Epithelial cell of proximal tubule (primary cell): ENCODE results near the gene FAM171A1. TPM values are rescaled to one million over a fixed set of nuclear protein-coding genes. Genes with fewer than 3 reads are reported as not detected.

Experiments
- DNase-seq: peaks from one replicate; pipeline ENCODE4 v3.0.0-alpha.2; 2011; ENCODE audit warnings: low read depth
- H3K4me3 ChIP-seq: 2 replicates; pipeline ENCODE4 v1.5.1; 2011; ENCODE audit warnings: low read depth, mild to moderate bottlenecking, low read length
- total RNA-seq: library from RNA; depleted of rRNA; stranded (reverse); fragments of >200 nt; gene quantifications from 2 replicates; pipeline ENCODE4 v1.2.3, GENCODE V29; 2015
- TF ChIP-seq, protein P1 (sequence below): conservative IDR thresholded peaks from 2 replicates; pipeline ENCODE4 v1.5.1; 2012; ENCODE audit warnings: low read depth, mild to moderate bottlenecking, low read length

FAM171A1 gene
- total RNA-seq, 1 donor from 2014 or later: 20.2 TPM

DNA sequence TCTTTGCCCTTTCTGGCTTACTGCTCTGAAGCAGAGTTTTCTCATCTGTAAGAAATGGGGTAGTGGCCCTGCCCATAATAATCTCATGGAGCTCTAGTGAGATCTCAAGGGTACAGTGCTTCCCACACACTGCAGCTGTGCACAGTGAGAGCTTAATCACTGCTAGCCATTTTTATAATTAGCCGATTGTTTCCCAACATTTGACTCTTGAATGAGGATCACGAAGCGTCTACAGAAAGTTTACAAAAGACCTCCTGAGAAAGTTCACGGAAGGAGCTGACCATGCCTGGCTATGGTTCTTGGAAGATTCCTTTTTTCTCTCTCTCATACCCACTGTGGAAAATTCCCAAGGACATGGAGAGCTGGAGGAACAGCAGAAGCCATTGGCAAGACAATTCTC is 70.4 kb downstream of the FAM171A1 start:
- DNase-seq: no peak
- H3K4me3 ChIP-seq: no peak overlapping the region
- TF ChIP-seq, protein P1, sequence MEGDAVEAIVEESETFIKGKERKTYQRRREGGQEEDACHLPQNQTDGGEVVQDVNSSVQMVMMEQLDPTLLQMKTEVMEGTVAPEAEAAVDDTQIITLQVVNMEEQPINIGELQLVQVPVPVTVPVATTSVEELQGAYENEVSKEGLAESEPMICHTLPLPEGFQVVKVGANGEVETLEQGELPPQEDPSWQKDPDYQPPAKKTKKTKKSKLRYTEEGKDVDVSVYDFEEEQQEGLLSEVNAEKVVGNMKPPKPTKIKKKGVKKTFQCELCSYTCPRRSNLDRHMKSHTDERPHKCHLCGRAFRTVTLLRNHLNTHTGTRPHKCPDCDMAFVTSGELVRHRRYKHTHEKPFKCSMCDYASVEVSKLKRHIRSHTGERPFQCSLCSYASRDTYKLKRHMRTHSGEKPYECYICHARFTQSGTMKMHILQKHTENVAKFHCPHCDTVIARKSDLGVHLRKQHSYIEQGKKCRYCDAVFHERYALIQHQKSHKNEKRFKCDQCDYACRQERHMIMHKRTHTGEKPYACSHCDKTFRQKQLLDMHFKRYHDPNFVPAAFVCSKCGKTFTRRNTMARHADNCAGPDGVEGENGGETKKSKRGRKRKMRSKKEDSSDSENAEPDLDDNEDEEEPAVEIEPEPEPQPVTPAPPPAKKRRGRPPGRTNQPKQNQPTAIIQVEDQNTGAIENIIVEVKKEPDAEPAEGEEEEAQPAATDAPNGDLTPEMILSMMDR: no peak

GRCh38 chr10:15300145-15300544 is 70.9 kb downstream of the FAM171A1 start:
- TF ChIP-seq, protein P1: no peak
- no peak overlapping the region for H3K4me3 ChIP-seq
- no peak for DNase-seq

GRCh38 chr10:15296701-15297100 is 74.4 kb downstream of the FAM171A1 start:
- no peak for DNase-seq
- TF ChIP-seq, protein P1: no peak

DNA sequence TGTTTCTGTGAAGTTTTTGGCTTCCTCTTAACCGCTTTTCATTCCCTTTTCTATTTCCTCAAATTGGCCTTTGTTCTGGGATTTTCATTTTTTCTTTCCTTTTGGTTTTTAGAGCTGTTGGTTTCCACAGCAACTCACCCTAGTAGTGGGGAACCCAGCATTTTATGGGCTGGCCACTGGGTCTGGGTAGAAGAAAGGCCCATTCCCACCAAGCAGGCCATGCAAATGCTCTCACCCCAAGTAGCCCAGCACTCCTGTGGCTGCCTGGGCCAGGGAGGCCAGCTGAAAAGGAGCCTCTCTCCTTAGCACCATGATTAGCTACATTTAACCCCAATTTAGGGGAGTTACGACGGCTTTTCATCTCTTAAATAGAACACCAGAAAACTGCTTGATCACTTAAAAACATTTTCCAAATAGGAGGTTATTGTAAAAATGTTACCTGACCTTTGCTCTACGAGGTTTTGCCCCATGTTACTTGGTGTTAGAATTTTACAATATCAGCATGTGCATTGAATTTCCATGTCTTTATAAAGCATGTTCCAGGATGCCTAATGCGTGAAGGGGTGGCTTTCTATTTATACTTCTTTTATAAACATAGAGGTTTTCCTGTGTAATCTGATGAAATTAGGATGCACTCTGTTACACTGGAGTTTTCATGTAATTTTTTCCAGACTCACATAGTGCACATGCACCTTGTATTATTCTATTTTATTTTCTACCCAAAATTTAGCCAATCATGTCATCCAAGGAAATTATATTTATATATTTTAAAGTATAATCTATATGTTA is 75.4 kb downstream of the FAM171A1 start:
- H3K4me3 ChIP-seq: no peak overlapping the region
- DNase-seq: no peak
- TF ChIP-seq, protein P1: no peak

More at GRCh38 chr10:15296701-15297100, 74.4 kb downstream of the FAM171A1 start:
- no peak overlapping the region for H3K4me3 ChIP-seq

GRCh38 chr10:15293862-15294842 is 76.9 kb downstream of the FAM171A1 start:
- DNase-seq: no peak
- H3K4me3 ChIP-seq: no peak overlapping the region
- TF ChIP-seq, protein P1: no peak

- no peak overlapping the region for H3K4me3 ChIP-seq
- TF ChIP-seq, protein P1: no peak
- no peak for DNase-seq
Measured at GRCh38 chr10:15290671-15291070, 80.4 kb downstream of the FAM171A1 start.
